Measurements from ENCODE around the gene SELE.
A peak's percentile ranks its signal among the peaks of the same experiment; 100 is the strongest.
"Not testable (repeated sequence)": the region's sequence is repeated elsewhere in the genome, so short reads cannot be mapped to it uniquely, and the experiment has no call there.

The SELE gene

GRCh38 chr1:169683661-169684060 is 50.2 kb downstream of the SELE start:
- DNase-seq (ENCODE audit: low read depth in 3 of 3): no peak

GRCh38 chr1:169683168-169683567 is 50.7 kb downstream of the SELE start:
- DNase-seq (ENCODE audit: low read depth in 3 of 3): not testable (repeated sequence)

- DNase-seq (ENCODE audit: low read depth in 3 of 3): no peak
Measured at GRCh38 chr1:169682071-169682470, 51.8 kb downstream of the SELE start.

- no peak for DNase-seq (ENCODE audit: low read depth in 3 of 3)
Measured at GRCh38 chr1:169681140-169681539, 52.7 kb downstream of the SELE start.

GRCh38 chr1:169680377-169681019 is 53.4 kb downstream of the SELE start:
- DNase-seq (ENCODE audit: low read depth in 3 of 3): peak in 2 of 3 donors; percentile 46 to 72

- no peak for DNase-seq (ENCODE audit: low read depth in 3 of 3)
Measured at GRCh38 chr1:169679692-169680091, 54.2 kb downstream of the SELE start.

GRCh38 chr1:169676001-169676400 is 57.9 kb downstream of the SELE start:
- no peak for DNase-seq (ENCODE audit: low read depth in 3 of 3)

Measured in stimulated activated CD4-positive, alpha-beta T cell treated with anti-CD3 and anti-CD28 coated beads, TNF-alpha, amount 100 ng/mL, for 48 hours (primary cell).